ENCODE data around the gene NHS. TPM values are rescaled to one million over a fixed set of nuclear protein-coding genes. Genes with fewer than 3 reads are reported as not detected.

Gene NHS
- total RNA-seq, 1 donor from 2014 or later = 8.3 TPM

DNA sequence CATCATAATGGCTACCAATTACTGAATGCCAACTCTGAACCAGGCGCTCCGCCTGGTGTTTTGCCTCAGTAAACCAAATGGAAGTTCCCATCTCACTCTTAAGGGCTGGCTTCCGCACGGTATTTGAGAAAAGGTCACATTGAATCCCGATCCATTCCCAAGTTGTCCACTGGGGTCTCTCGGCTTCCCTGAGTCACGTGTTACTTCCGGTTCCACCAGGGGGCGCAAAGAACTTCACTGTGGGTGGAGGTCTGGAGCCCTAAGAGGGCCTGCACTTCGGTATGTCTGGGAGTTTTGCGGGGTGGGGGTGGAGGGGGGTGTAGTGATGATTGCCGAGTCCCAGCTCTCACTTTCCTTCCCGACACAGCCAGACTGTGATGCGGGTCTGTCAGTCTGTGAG lies 13.4 kb upstream of the NHS start:
- Mint-ChIP-seq H3K27me3 (ENCODE audit: low read depth) (peaks cover 39% of the 10 kb centered on the region), H3K27ac (no peak overlapping the region), H3K4me3 (no peak overlapping the region), H3K9me3 (no peaks in the 10 kb centered on the region), H3K4me1 (peaks cover 7% of the 10 kb centered on the region), H3K36me3 (no peaks in the 10 kb centered on the region)
- DNase-seq (ENCODE audit: low spot score in 2 of 2, unreplicated experiment in 2 of 2) = no peak
- TF ChIP-seq, protein P1, sequence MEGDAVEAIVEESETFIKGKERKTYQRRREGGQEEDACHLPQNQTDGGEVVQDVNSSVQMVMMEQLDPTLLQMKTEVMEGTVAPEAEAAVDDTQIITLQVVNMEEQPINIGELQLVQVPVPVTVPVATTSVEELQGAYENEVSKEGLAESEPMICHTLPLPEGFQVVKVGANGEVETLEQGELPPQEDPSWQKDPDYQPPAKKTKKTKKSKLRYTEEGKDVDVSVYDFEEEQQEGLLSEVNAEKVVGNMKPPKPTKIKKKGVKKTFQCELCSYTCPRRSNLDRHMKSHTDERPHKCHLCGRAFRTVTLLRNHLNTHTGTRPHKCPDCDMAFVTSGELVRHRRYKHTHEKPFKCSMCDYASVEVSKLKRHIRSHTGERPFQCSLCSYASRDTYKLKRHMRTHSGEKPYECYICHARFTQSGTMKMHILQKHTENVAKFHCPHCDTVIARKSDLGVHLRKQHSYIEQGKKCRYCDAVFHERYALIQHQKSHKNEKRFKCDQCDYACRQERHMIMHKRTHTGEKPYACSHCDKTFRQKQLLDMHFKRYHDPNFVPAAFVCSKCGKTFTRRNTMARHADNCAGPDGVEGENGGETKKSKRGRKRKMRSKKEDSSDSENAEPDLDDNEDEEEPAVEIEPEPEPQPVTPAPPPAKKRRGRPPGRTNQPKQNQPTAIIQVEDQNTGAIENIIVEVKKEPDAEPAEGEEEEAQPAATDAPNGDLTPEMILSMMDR (IDR thresholded peaks at IDR 0.05; ENCODE audit: unreplicated experiment) = peak; percentile 41

DNA sequence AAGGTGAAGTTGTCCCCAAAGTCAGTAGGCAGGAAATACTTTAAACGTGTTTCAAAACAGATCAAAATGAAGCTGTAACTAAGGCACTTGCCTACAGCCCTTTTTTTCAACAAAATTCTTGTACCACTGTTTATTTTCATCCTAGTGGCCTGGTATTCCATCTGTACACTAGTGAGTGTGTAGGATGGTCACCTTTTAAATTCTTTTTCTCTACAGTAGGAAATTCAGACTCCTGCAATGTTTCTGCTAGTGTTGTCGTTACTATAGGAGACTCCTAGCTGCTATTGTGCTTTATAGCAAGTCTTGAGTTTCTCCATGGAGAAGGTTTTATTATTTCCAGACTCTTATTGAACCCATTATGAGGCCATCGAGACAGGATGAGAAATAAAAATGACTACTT lies 7.0 kb upstream of the NHS start:
- Mint-ChIP-seq H3K27ac (no peak overlapping the region), H3K4me1 (peaks cover 25% of the 10 kb centered on the region), H3K9me3 (no peaks in the 10 kb centered on the region), H3K4me3 (no peak overlapping the region), H3K36me3 (no peaks in the 10 kb centered on the region), H3K27me3 (ENCODE audit: low read depth) (peaks cover 79% of the 10 kb centered on the region)
- TF ChIP-seq, protein P1 (IDR thresholded peaks at IDR 0.05; ENCODE audit: unreplicated experiment) = no peak
- DNase-seq (ENCODE audit: low spot score in 2 of 2, unreplicated experiment in 2 of 2) = no peak

DNA sequence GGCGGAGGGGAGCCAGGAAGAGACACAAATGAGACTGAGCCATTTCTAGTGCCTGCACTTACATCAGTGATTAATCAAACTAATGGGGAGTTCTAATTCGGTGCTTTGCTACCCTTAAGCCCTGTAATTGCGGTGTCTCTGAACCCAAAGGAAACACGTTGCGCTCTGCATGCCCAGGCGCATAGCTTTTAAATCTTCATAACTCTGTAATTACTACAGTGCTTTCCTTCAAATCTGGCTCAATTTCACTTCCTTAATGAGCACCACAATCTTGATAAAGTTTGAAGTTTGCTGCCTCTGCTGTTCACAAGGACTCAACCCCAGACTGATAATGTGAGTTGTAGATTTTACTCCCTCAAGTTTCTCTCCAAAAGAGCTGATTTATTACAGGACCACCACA lies 5.7 kb upstream of the NHS start:
- Mint-ChIP-seq H3K36me3 (no peaks in the 10 kb centered on the region), H3K4me3 (no peak overlapping the region), H3K27ac (no peak overlapping the region), H3K27me3 (ENCODE audit: low read depth) (peaks cover 82% of the 10 kb centered on the region), H3K9me3 (no peaks in the 10 kb centered on the region), H3K4me1 (peaks cover 27% of the 10 kb centered on the region)
- DNase-seq (ENCODE audit: low spot score in 2 of 2, unreplicated experiment in 2 of 2) = no peak
- TF ChIP-seq, protein P1 (IDR thresholded peaks at IDR 0.05; ENCODE audit: unreplicated experiment) = no peak

DNA sequence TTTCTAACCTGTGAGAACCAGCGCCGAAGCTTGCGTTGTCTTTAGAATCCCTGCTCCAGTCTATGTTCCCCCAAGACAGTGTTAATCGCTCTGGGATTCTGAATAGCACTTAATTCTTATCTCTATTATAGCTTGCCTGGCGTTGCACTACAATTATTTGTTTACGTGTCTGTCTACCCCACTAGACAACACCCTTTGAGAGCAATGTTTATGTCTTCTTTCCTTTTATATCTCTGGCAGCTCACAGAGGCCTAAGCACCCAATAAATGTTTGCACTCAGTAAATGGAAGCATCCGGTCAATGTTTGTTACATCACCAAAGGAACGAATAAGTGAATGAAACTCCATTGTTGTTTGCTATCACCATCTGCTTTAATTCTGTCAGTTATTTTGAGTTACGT lies 4.8 kb upstream of the NHS start:
- TF ChIP-seq, protein P1 (IDR thresholded peaks at IDR 0.05; ENCODE audit: unreplicated experiment) = no peak
- Mint-ChIP-seq H3K4me1 (peaks cover 31% of the 10 kb centered on the region), H3K4me3 (no peak overlapping the region), H3K36me3 (no peaks in the 10 kb centered on the region), H3K27ac (no peak overlapping the region), H3K27me3 (ENCODE audit: low read depth) (peaks cover 83% of the 10 kb centered on the region), H3K9me3 (no peaks in the 10 kb centered on the region)
- DNase-seq (ENCODE audit: low spot score in 2 of 2, unreplicated experiment in 2 of 2) = no peak

DNA sequence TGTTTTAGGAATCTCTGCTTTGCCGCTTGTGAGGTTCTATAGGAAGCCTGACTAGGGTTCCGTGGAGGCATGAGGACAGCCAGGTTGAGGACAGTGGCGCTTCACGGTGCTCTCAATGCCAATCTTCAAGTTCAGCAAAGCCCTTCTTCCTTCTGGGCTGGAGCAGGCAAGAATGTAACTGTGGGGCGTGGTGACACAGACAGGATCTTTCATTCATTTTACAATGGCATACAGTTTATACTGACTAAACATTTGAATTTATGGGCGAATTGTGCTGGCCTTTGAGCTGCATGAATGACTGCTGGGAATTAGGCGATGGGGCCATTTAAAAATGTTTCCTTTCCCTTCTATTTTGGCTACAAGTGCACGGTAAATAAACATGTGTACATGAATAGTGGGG lies 2.9 kb upstream of the NHS start:
- Mint-ChIP-seq H3K9me3 (no peaks in the 10 kb centered on the region), H3K36me3 (no peaks in the 10 kb centered on the region), H3K4me1 (peaks cover 37% of the 10 kb centered on the region), H3K27ac (no peak overlapping the region), H3K27me3 (ENCODE audit: low read depth) (peaks cover 88% of the 10 kb centered on the region), H3K4me3 (no peak overlapping the region)
- TF ChIP-seq, protein P1 (IDR thresholded peaks at IDR 0.05; ENCODE audit: unreplicated experiment) = no peak
- no peak for DNase-seq (ENCODE audit: low spot score in 2 of 2, unreplicated experiment in 2 of 2)

DNA sequence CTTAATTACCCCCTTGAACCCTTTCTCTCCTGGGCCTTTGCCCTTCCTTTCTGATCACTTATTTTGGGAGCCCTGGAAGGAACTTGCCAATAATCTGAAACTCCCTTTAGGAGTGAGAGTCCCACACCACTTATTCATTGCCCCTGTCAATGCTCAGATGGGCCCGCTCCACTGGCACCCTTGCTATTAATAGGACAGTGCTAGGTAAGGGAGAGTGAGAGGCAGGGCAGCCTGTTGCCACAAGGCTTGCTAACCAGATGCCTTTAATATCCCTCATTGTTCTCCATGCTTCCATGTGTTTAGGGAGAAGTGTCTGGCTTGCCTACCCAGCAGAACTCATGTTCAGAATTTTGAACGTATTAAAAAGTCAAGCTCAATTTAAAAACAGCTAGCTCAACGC lies 1.7 kb upstream of the NHS start:
- peaks cover 88% of the 10 kb centered on the region for H3K27me3 Mint-ChIP-seq (ENCODE audit: low read depth)
- DNase-seq (ENCODE audit: low spot score in 2 of 2, unreplicated experiment in 2 of 2) = no peak
- H3K9me3 Mint-ChIP-seq = no peaks in the 10 kb centered on the region
- H3K4me1 Mint-ChIP-seq = peaks cover 42% of the 10 kb centered on the region
- TF ChIP-seq, protein P1 (IDR thresholded peaks at IDR 0.05; ENCODE audit: unreplicated experiment) = no peak
- H3K4me3 Mint-ChIP-seq = no peak overlapping the region
- H3K27ac Mint-ChIP-seq = no peak overlapping the region
- H3K36me3 Mint-ChIP-seq = no peaks in the 10 kb centered on the region

All from mesothelial cell of epicardium (in vitro differentiated cells).